Adipocyte (in vitro differentiated cells): Measurements from ENCODE around the gene IQCH.

ENCODE experiments used
- DNase-seq: peaks from one replicate; pipeline ENCODE4 v3.0.0-alpha.2; 2015; ENCODE audit warnings: low read depth
- H3K27me3 ChIP-seq: replicated peaks from 2 replicates; pipeline ENCODE4 v1.7.0; 2013; ENCODE audit warnings: mild to moderate bottlenecking, low read length, moderate library complexity; ENCODE audit not compliant: control insufficient read depth, insufficient read depth
- H3K36me3 ChIP-seq: 2 replicates; pipeline ENCODE4 v1.7.0; 2013; ENCODE audit warnings: low read length, mild to moderate bottlenecking, moderate library complexity; ENCODE audit not compliant: control insufficient read depth, insufficient read depth, severe bottlenecking
- H3K4me1 ChIP-seq: 2 replicates; pipeline ENCODE4 v1.7.0; 2013; ENCODE audit warnings: mild to moderate bottlenecking, low read length, moderate library complexity; ENCODE audit not compliant: control insufficient read depth, insufficient read depth
- H3K4me3 ChIP-seq: 2 replicates; pipeline ENCODE4 v1.7.0; 2013; ENCODE audit warnings: mild to moderate bottlenecking, low read length, moderate library complexity
- H3K9ac ChIP-seq: 2 replicates; pipeline ENCODE4 v1.7.0; 2013; ENCODE audit warnings: mild to moderate bottlenecking, low read length, moderate library complexity
- H3K9me3 ChIP-seq: 2 replicates; pipeline ENCODE4 v1.7.0; 2013; ENCODE audit warnings: mild to moderate bottlenecking, low read length, moderate library complexity; ENCODE audit not compliant: control insufficient read depth

IQCH gene

DNA sequence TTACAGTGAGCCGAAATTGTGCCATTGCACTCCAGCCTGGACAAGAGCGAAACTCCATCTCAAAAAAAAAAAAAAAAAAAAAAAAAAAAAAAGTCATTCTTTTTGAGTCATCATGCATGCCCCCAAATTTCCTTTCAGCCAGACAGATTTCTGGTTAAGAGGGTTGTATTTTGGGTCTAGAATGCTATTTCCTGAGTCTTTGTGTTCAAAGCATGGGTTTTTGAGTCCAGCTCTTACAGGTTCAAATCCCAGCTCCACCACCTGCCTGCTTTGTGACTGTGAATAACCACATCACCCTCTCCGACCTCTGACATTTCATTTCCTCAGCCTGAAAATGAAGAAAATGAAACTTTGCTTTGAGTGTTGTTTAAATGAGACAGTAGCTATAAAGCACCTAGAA is 257.0 kb downstream of the IQCH start:
- DNase-seq, result no peak

DNA sequence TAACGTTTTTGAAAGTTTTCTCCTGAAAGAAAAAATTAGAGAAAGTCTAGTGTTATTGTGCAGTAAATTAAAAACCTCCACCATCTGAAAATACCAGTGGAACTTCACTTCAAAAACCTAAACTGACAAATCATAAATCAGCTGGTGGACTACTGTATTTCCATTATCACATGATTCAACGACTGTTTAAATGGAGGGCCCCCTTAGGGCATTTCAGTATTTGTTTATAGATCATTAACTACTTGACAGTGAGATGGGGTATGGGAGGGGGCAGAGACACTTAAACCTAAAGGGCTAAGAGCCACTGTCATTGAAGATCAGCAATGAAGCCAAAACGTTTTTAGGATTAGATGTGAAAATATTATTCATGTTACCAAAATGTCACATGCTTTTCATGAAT is 257.6 kb downstream of the IQCH start:
- H3K9me3 ChIP-seq, result no peaks in the 10 kb centered on the region
- H3K4me3 ChIP-seq, result no peak overlapping the region
- H3K27me3 ChIP-seq, result no peaks in the 10 kb centered on the region
- peaks cover 64% of the 10 kb centered on the region for H3K36me3 ChIP-seq
- H3K4me1 ChIP-seq, result peaks cover 60% of the 10 kb centered on the region
- H3K9ac ChIP-seq, result peak overlapping the region; percentile 85
- DNase-seq, result no peak

More for the DNA sequence above, 257.0 kb downstream of the IQCH start:
- Histone ChIP-seq H3K9ac (peak overlapping the region; percentile 85), H3K4me3 (no peak overlapping the region), H3K27me3 (no peaks in the 10 kb centered on the region), H3K4me1 (peaks cover 65% of the 10 kb centered on the region), H3K36me3 (peaks cover 58% of the 10 kb centered on the region), H3K9me3 (no peaks in the 10 kb centered on the region)

DNA sequence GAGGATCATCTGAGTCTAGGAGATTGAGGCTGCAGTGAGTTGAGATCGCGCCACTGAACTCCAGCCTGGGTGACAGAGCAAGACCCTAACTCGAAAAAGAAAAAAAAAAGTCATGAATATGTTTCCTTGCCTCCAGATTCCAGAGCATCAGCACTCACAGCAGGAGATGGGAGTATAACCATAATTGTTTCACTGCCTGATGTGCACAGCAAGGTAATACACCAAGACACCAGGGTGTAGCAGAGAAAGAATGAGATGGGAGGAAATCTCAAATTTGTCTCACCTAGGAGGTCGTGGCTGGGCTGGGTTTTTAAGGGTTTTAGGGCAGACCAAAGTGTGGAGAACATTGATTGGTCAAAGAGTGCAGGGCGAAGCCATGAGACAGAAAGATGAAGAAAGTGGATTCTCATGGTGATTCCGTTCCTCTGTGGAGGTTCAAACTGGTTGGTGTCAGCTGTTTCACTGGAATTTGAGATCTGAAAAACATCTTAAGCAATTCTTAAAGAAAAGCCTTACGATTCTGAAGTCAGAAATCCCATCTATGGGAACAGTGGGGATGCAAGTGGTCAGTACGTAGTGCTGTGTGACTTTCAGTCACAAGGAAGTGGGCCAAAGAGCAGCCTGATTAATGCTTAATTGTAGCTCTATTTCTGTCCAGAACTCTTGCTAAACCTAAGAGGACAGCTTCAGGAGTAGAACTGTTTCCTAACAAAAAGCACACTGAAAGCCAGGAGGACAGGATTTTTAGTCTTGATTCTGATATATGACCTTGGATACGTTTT is 258.5 kb downstream of the IQCH start:
- Histone ChIP-seq H3K27me3 (no peaks in the 10 kb centered on the region), H3K9ac (peak overlapping the region; percentile 81), H3K4me3 (peak overlapping the region; percentile 36), H3K36me3 (peaks cover 67% of the 10 kb centered on the region), H3K9me3 (no peaks in the 10 kb centered on the region), H3K4me1 (peaks cover 52% of the 10 kb centered on the region)
- DNase-seq, result no peak

DNA sequence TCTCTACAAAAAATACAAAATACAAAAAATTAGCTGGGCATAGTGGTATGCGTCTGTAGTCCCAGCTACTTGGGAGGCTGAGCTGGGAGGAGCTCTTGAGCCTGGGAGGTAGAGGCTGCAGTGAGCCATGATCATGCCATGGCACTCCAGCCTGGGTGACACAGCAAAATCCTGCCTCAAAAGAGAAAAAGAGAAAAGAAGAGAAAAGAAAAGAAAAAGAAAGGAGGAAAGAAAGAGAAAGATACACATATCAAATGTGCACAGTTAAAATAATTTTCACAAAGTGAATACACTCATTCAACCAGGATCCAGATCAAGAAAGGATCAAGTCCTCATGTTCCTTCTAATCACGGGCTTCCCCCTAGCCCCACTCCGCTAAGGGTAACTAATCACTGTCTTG is 260.5 kb downstream of the IQCH start:
- Histone ChIP-seq H3K36me3 (peaks cover 55% of the 10 kb centered on the region), H3K27me3 (no peaks in the 10 kb centered on the region)

DNA sequence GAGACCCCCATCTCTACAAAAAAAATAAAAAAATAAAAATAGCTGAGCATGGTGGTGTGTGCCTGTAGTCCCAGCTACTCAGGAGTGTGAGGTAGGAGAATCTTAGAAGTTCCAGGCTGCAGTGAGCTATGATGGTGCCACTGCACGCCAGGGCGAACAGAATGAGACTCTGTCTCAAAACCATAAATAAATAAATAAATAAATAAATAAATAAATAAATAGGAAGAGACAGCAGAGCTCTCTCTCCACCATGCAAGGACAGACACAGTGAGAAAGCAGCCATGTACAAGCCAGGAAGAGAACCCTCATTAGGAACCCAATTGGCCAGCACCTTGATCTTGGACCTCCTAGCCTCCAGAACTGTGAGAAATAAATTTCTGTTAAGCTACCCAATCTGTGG is 261.0 kb downstream of the IQCH start:
- DNase-seq, result no peak
- H3K4me1 ChIP-seq, result peaks cover 48% of the 10 kb centered on the region
- no peak overlapping the region for H3K4me3 ChIP-seq
- no peak overlapping the region for H3K9ac ChIP-seq
- H3K27me3 ChIP-seq, result no peaks in the 10 kb centered on the region
- H3K36me3 ChIP-seq, result peaks cover 52% of the 10 kb centered on the region
- H3K9me3 ChIP-seq, result no peaks in the 10 kb centered on the region

More for the DNA sequence above, 260.5 kb downstream of the IQCH start:
- Histone ChIP-seq H3K4me1 (peaks cover 48% of the 10 kb centered on the region), H3K4me3 (no peak overlapping the region), H3K9ac (no peak overlapping the region), H3K9me3 (no peaks in the 10 kb centered on the region)
- DNase-seq, result no peak

DNA sequence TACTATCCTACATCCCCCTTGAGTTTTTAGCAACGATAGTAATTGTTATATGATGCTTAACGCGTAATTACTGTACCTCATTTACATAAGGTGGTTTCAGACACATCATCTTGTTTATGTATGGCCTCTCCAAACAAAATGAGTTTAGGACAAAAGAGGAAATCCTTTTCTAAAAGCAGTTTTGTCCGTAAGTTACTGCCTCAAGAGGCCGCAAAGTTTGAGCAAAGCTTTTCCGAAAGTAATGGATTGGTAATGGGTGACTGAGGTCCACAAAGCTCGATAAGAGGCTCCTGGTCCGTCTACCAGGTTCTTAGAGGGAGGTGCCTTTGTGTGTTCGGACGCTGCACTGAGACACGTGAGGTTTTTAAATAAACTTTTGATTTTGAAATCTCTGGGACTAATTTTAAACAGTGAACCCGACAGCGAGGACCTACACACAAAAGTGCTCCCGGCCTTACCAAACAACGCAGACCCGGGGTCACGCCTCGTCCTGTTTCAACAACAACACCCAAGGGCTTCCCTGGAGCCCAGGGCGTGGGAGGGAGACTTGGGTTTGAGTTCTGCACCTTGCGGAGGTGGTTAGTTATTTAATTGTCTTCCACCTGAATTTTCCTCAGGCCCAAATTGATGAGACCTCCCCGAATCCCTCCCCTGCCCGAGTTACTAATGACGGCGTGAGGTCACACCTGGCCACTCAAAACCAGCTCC is 265.9 kb downstream of the IQCH start:
- peaks cover 34% of the 10 kb centered on the region for H3K4me1 ChIP-seq
- peaks cover 20% of the 10 kb centered on the region for H3K36me3 ChIP-seq
- peak overlapping the region; percentile 89 for H3K4me3 ChIP-seq
- H3K27me3 ChIP-seq, result no peaks in the 10 kb centered on the region
- peak; percentile 54 for DNase-seq
- H3K9me3 ChIP-seq, result no peaks in the 10 kb centered on the region
- peak overlapping the region; percentile 100 for H3K9ac ChIP-seq

DNA sequence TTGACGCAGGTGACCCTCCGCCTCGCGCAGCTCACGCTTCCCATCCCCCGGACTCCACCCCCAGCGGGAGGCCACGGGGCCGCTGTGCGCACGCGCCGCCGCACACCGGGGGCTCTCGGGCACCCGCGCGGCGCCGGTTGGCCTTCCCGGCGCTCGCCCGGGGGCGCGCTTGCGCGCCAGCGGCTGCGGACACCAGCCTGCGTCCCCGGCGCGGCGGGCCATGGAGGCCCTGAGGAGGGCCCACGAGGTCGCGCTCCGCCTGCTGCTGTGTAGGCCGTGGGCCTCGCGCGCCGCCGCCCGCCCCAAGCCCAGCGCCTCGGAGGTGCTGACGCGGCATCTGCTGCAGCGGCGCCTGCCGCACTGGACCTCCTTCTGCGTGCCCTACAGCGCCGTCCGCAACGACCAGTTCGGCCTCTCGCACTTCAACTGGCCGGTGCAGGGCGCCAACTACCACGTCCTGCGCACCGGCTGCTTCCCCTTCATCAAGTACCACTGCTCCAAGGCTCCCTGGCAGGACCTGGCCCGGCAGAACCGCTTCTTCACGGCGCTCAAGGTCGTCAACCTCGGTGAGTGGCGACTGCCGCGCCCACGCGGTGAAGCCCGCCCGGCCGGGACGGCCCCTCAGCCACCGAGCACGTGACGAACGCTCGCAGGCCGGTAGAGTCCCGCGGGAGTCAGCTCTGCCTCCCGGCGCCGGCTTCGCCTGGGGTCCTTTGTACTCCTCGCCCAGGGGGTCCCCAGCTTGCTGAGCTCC is 266.6 kb downstream of the IQCH start, which contains the start of gene C15orf61:
Gene C15orf61, plus strand, starts transcription at position 103 of the 754 bp plus-strand sequence. Its CDS starts 118 bp downstream, at position 221.
- H3K27me3 ChIP-seq, result no peaks in the 10 kb centered on the region
- peak within 1 kb of the TSS; percentile 100 for H3K9ac ChIP-seq
- peaks cover 19% of the 10 kb centered on the region for H3K36me3 ChIP-seq
- peak within 1 kb of the TSS; percentile 89 for H3K4me3 ChIP-seq
- H3K4me1 ChIP-seq, result peaks cover 34% of the 10 kb centered on the region
- peak; percentile 92 for DNase-seq
- no peaks in the 10 kb centered on the region for H3K9me3 ChIP-seq

DNA sequence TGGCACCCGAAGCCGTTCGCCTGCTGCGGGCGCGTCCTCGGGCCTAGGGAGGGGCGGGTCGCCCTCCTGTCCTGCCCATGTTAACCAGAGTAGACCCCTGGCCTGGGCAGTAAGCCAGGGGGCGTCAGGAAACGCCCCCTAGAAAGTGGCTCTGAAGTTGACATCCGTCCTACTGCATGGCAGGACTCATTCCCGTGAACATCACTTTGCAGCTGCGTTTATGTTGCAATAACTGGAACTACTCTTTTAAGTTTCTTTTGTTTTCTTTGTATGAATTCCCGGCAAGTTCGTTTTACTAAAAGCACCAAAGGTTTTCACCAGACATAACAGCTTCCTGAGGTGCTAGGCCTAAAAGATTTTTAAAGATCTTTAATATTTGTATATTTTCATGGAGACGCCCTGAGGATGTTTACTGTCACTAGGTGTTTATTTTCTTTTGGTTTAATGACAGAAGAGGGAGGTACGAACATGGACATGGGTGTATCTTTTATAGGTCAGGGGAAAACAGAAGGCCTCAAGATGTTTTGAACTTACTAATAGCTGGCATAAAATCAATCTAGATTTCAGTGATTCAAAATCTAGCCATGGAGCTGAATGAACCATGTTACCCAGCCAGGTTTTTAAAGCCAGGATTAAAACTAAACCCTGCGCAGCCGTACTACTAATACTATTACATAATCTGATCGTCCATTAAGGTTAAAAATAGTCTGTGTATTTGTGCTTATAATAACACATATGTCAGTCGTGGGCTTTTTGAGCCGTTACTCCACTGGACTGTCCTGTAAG is 267.4 kb downstream of the IQCH start:
- H3K4me3 ChIP-seq, result peak overlapping the region; percentile 89
- peak overlapping the region; percentile 100 for H3K9ac ChIP-seq
- peaks cover 22% of the 10 kb centered on the region for H3K36me3 ChIP-seq
- DNase-seq, result peak; percentile 72
- H3K4me1 ChIP-seq, result peaks cover 34% of the 10 kb centered on the region
- H3K9me3 ChIP-seq, result no peaks in the 10 kb centered on the region
- H3K27me3 ChIP-seq, result no peaks in the 10 kb centered on the region

DNA sequence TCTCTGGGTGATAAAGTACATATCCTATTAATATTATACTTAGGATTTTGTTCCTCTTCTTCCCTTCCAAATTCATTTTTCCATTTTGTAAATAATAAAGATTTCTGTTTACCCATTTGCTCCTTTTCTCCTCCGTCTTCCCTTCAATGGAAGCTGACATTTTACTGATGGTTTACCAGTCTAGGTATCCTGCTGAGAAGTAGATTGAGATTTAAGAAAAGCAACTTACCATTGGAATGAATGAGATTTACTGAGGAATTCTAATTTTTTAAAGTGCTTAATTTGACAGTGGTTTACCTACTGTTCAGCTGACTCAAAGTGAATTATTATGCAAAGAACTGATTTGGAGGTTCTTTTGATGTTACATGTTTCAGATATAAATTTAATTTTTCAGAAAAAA is 268.7 kb downstream of the IQCH start:
- Histone ChIP-seq H3K4me1 (peaks cover 34% of the 10 kb centered on the region), H3K9ac (peak overlapping the region; percentile 100), H3K36me3 (peaks cover 30% of the 10 kb centered on the region), H3K4me3 (peak overlapping the region; percentile 89), H3K9me3 (no peaks in the 10 kb centered on the region), H3K27me3 (no peaks in the 10 kb centered on the region)
- no peak for DNase-seq

DNA sequence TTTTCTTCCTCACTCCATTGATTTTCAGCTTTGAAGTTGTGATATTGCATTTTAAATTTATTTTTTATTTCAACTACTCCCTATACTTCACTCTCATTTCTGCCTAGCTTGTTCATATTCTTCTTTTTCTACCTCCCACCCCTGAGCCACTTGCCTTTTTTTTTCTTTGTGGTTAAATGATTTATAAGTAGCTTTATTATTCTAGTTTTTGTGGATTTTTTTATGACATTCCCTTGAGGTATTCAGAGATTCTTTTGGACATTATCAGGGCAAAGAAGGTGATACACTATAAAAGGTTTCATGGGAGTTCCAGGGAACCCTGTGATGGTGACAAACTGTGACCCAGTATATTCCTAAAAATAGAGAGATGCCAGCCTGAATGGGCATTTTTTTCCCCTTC is 269.6 kb downstream of the IQCH start:
- no peaks in the 10 kb centered on the region for H3K9me3 ChIP-seq
- H3K36me3 ChIP-seq, result peaks cover 31% of the 10 kb centered on the region
- no peaks in the 10 kb centered on the region for H3K27me3 ChIP-seq
- peaks cover 30% of the 10 kb centered on the region for H3K4me1 ChIP-seq
- peak overlapping the region; percentile 100 for H3K9ac ChIP-seq
- peak overlapping the region; percentile 89 for H3K4me3 ChIP-seq
- DNase-seq, result no peak
